Hepatic stellate cell (primary cell): Measurements from ENCODE around the gene CRIP2.

Experiments used
- DNase-seq: peaks from one replicate; pipeline ENCODE4 v3.0.0; 2011; ENCODE audit warnings: low spot score

The CRIP2 gene

GRCh38 chr14:105527826-105528585 is 53.4 kb downstream of the CRIP2 start:
- peak; percentile 96 for DNase-seq

- no peak for DNase-seq
These were observed 54.1 kb downstream of the CRIP2 start for GRCh38 chr14:105528586-105529318.

- DNase-seq: no peak
These were observed 54.6 kb downstream of the CRIP2 start for GRCh38 chr14:105529319-105529568.
